ENCODE measurements around the gene CAPN1.

The CAPN1 gene

DNA sequence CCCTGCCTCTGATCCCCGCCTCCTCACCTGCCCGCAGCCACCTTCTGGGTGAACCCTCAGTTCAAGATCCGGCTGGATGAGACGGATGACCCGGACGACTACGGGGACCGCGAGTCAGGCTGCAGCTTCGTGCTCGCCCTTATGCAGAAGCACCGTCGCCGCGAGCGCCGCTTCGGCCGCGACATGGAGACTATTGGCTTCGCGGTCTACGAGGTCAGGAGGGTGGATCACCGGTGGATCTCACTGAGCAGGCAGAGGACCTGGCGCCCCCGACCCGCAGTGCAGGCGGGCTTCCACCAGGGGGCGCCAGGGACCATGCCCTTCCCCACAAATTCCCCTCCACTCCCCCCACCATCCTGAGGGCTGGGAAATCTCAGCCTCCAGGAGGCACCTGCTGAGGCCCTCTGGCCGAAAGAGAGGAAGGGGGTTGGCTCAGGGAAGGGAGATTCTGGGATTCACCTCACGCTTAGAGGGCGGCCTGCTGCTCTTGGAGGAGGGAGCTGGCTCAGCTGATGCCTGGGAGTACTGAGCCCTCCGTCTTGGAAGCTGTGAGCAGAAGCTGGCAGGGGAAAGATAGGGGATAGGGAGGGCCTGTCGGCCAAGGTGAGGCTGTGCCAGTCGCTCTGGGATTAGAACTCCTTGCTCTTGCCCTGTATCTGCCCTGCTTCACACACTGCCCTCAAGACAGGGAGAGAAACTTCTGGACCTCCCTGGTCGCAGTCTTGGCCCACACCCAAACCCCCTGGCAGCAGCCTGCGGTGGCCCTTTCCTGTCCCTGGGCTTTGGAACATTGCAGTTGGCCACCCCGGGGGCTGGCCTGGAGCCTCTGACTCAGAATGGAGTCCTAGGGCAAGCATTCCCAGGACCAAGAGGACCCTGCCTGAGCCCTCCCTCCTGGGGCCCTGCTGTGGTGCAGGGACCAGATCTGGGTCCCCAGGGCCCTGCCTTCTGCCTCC lies 23.2 kb downstream of the CAPN1 start:
- peak; percentile 29 for DNase-seq

DNA sequence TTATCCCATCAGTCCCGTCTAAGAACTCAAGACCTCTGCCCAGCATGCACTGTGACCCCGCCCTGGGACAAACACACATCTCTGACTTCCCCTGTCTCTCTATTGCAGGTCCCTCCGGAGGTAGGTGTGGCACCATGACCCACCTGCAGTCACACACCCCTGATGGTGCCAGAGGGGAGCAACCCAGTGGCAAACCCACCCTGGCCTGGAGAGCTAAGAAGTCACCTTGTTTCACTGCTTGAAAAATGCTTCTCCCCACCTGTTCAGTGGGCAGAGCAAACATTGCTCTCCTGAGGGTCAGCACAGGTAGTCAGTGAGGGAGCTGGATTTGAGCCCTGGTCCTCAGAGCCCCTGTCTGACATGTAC lies 23.9 kb downstream of the CAPN1 start:
- no peak for DNase-seq

DNA sequence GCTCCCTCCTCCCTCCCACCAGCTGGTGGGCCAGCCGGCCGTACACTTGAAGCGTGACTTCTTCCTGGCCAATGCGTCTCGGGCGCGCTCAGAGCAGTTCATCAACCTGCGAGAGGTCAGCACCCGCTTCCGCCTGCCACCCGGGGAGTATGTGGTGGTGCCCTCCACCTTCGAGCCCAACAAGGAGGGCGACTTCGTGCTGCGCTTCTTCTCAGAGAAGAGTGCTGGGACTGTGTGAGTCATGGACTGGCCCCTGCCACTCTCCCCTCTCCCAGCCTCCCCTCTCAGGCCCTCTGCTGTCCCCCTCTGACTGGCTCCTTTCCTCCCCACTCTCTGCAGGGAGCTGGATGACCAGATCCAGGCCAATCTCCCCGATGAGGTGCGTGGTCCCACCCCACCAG lies 24.7 kb downstream of the CAPN1 start:
- DNase-seq, result no peak

DNA sequence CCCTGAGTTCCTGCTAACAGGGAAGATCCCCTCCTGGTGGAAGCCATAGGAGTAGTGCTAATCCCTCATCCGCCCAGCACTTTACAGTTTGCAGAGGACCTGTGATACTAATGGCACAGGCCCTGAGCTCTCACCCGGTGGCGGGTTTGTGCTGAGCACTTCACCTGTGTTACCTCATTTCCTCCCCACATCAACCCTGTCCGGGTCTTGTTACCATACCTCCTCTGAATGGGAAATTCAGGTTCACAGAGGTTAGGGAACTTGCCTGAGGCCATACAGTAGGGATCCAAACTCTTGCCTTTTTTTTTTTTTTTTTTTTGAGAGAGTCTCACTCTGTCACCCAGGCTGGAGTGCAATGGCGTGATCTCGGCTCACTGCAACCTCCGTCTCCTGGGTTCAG lies 25.2 kb downstream of the CAPN1 start:
- DNase-seq, result no peak

DNA sequence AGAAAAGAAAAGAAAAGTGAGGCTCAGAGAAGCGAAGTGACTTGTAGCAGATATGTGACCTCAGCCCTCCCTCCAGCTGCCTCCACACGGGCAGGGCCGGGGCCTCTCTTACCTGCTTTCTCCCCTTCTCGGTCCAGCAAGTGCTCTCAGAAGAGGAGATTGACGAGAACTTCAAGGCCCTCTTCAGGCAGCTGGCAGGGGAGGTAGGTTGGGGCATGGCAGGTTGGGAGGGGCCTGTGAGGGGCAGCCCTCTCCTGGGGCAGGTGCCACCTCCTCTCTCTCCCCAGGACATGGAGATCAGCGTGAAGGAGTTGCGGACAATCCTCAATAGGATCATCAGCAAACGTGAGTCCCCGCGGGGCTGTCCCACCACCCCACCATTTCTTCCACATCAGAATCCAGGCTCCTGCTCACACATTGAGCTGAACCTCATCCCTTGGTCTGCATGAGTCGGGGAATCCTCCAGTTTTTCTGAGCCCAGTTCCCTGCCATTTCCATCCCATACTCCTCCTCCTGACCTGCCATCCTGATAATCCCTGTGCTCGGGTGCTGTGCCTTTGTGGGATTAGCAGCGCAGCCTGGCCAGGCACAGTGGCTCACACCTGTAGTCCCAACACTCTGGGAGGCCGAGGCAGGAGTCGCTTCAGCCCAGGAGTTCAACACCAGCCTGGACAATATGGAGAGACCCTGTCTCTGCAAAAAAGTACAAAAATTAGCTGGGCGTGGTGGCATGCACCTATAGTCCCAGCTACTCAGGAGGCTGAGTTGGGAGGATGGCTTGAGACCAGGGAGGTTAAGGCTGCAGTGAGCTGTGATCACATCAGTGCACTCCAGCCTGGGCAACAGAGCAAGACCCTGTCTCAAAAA lies 26.4 kb downstream of the CAPN1 start:
- DNase-seq, result no peak

DNA sequence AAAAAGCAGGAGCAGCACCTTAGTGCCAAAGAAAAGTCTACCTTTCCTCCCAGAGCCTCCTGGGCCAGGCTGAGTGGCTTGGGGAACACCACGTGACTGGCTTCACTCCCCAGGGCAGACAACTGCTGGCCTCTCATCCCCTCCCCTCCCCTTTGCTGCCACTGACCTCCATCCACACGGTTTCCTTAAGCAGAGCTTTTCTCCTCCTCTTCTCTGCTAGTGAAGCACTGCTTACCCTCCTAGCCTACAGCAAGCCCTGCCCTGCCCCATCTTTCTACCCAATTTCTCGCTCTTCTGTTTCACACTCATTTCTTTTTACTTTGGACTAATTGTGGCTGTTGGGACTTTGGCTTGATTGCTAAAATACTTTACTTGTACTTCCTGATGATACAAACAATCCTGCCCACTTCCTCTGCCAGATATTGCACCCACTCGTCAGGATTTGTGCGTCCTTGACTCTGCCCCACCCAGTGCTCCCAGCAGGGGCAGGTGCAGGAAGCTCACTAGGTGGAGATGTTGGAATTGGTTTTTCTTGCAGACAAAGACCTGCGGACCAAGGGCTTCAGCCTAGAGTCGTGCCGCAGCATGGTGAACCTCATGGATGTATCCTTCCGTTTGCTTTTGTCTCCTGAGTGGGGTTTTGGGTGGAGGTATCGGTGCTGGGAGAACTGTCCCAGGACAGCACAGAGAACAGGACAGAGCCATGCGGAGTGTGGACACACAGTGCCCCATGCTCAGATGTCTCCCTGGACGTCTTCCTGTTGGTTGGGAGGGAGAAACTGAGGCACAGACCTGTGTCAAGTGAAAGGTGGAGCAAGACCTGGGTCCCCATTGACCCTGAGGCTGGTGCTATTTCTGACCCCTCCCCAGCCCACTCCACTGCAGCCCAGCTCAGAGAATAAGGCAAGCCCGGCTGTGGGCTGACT lies 27.3 kb downstream of the CAPN1 start:
- DNase-seq, result no peak

DNA sequence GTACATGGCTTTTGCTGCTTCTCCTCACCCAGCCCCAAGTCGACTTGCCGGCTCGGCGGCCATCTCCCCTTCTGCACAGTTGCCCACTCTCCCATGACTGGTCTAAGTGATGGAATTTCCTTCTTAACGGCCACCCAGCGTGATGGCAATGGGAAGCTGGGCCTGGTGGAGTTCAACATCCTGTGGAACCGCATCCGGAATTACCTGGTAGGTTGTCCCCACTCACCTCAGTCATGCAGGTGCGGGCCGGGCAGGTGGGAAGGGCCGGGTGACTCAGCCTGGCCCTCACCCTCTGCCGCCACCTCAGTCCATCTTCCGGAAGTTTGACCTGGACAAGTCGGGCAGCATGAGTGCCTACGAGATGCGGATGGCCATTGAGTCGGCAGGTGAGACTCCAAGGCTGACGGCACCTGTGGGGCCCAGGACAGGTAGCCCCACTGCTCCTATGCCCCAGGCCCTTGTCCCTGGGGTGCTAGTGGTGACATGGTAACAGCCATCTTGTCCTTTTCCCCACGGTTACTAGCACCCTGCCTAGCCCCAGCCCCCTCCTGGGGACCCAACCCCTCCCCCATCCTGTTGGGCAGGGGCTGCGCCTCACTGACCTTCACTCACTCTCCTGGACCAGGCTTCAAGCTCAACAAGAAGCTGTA lies 28.1 kb downstream of the CAPN1 start:
- no peak for DNase-seq

DNA sequence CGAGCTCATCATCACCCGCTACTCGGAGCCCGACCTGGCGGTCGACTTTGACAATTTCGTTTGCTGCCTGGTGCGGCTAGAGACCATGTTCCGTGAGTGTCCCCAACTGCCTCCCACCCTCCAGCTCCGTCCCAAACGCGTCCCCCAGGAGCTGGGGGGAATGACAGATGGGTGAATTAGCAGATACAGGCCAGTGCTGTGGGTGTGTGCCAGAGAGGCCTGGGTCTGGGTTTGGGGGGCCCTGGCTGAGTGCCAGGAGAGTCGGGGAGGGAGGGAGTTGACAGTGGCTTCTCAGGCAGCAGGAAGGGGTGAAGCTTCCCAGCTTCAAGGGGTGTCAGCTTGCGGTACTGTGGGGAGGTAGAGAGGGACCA lies 28.6 kb downstream of the CAPN1 start:
- no peak for DNase-seq

DNA sequence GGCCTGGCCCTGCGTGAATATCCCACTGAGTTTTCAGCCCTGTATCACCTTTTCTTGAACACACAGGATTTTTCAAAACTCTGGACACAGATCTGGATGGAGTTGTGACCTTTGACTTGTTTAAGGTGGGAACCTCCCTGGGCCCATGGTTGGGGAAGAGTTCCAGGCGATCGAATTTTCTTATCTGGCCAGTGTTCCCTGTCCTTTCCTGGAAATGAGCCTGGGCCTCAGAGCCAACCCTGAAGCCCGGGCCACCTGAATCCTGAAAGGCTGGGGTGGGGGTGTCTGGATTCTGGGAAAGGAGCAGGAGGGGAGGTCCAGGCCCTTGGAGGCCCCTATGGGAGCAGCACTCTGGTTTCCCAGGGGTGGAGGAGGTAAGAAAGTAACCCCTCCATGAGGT lies 29.0 kb downstream of the CAPN1 start:
- no peak for DNase-seq

DNA sequence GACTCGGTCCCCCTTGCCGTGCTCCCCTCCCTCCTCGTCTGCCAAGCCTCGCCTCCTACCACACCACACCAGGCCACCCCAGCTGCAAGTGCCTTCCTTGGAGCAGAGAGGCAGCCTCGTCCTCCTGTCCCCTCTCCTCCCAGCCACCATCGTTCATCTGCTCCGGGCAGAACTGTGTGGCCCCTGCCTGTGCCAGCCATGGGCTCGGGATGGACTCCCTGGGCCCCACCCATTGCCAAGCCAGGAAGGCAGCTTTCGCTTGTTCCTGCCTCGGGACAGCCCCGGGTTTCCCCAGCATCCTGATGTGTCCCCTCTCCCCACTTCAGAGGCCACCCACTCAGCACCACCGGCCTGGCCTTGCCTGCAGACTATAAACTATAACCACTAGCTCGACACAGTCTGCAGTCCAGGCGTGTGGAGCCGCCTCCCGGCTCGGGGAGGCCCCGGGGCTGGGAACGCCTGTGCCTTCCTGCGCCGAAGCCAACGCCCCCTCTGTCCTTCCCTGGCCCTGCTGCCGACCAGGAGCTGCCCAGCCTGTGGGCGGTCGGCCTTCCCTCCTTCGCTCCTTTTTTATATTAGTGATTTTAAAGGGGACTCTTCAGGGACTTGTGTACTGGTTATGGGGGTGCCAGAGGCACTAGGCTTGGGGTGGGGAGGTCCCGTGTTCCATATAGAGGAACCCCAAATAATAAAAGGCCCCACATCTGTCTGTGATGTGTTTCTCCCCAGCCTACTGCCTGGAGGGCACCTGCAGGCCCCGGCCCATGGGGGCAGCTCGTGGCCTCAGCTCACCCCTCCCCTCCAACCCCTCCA lies 29.8 kb downstream of the CAPN1 start:
- no peak for DNase-seq

DNA sequence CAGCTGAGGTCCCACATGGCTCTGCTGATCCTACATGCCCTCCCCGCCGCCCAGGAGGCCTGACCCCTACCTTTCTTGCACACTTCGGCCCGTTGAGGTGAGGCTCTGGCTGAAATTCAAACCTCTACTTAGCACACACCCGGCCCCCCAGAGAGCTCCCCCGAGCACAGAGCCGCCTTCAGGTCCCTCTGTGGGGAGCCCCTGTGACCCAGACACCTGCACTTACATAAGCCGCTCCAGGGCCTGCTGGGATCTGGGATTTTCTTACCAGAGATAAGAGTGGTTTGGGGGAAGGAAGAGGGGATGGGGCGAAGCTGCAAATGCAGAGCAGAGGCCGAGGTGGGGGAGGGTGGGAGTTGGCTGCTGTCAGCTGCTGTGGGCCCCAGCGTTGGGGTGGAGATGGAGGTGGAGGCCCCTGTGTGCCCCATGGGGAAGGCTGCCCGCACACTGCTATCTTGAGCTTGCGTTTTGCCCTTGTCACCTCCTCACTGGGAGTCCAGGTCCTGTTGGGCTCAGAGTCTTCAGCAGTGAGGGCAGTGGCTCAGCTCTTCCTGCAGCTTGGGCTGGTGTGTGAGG lies 30.6 kb downstream of the CAPN1 start:
- DNase-seq, result no peak

DNA sequence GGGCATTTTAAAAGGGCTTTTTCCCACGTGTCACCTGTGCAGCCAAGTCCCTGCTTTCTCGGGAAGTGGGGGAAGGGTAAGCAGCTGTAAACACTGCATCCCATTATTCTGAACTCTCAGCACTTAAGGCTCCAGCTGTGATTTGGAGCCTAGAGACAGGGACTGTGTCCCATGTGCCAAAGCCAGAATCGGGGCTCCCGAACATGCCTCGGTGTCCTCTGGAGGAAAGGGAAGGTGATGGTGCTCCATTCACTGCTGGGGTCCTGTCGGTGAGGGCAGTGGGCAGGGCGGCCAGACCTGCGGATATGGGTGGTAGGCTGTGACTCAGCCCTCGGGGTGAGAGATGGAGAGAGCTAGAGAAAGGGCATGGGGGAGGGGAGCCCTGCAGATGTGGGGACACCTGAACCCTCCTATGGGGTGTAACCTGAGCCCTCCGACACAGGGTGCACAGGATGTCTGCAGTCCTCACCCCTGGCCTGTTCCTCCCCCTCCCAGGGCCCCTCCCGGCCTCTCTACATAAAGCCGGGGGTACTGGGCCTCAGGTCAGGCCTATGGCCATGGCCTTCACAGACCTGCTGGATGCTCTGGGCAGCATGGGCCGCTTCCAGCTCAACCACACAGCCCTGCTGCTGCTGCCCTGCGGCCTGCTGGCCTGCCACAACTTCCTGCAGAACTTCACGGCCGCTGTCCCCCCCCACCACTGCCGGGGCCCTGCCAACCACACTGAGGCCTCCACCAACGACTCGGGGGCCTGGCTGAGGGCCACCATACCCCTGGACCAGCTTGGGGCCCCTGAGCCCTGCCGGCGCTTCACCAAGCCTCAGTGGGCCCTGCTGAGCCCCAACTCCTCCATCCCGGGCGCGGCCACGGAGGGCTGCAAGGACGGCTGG lies 31.8 kb downstream of the CAPN1 start:
- DNase-seq, result no peak

DNA sequence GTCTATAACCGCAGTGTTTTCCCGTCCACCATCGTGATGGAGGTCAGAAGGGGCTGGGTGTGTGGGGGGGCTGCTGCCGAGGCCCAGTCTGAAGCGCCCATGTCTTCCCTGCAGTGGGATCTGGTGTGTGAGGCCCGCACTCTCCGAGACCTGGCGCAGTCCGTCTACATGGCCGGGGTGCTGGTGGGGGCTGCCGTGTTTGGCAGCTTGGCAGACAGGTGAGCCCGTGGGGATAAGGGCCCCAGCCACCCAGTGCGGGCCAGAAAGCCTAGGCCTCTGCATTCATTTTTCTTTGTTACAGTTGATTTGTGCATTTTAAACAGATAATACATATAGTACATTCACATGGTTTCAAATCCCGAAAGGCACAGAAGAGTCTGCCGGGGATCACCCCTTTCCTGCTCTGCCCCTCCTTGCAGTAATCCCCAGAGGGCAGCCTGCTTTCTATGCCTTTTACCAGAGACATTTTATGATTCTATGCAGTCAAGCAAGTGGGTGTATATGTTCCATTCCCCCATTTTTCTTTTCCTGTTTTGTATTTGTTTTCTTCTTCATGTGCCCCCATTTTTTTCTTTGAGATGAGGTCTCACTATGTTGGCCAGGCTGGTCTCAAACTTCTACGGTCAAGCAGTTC lies 32.6 kb downstream of the CAPN1 start:
- DNase-seq, result no peak

DNA sequence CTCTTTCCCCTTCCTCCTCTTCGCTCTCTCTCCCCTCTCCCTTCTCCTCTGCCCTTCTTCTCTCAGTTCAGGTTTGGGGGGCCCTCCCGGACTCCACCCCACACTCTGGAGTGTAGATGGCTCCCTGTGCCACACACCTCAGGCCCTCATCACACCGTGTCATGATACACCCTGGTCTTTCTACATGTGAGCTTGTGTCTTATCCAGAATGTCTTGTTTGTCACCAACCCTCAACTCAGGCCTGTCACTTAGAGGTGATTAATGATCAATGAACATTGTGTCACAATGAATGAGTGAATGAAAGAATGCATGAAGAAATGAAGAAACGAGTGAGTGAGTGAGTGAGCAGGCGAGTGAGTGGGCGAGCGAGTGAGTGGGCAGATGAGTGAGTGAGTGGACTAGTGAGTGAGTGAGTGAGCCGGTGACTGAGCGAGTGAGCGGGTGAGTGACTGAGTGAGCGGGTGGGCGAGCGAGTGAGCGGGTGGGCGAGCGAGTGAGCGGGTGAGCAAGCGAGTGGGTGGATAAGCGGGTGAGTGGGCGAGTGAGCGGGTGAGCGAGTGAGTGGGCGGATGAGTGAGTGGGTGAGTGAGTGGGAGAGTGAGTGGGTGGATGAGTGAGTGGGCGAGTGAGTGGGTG lies 33.8 kb downstream of the CAPN1 start:
- no peak for DNase-seq

DNA sequence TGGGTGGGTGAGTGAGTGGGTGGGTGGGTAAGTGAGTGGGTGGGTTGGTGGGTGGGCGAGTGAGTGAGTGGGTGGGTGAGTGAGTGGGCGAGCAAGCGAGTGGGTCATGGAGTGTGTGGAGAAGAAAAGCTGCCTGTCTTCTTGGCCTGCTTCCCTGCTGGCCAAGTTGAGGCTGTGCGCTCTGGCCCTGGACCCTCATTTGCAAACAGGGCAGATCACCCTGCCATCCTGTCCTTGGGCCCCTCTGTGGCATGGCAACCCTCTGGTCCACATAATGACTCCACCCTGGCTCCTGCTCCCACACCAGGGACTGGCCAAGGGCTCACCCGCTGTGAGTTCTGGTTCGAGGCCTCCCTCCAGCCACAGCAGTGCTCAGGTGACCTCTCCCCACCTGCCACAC lies 35.1 kb downstream of the CAPN1 start:
- DNase-seq, result no peak

DNA sequence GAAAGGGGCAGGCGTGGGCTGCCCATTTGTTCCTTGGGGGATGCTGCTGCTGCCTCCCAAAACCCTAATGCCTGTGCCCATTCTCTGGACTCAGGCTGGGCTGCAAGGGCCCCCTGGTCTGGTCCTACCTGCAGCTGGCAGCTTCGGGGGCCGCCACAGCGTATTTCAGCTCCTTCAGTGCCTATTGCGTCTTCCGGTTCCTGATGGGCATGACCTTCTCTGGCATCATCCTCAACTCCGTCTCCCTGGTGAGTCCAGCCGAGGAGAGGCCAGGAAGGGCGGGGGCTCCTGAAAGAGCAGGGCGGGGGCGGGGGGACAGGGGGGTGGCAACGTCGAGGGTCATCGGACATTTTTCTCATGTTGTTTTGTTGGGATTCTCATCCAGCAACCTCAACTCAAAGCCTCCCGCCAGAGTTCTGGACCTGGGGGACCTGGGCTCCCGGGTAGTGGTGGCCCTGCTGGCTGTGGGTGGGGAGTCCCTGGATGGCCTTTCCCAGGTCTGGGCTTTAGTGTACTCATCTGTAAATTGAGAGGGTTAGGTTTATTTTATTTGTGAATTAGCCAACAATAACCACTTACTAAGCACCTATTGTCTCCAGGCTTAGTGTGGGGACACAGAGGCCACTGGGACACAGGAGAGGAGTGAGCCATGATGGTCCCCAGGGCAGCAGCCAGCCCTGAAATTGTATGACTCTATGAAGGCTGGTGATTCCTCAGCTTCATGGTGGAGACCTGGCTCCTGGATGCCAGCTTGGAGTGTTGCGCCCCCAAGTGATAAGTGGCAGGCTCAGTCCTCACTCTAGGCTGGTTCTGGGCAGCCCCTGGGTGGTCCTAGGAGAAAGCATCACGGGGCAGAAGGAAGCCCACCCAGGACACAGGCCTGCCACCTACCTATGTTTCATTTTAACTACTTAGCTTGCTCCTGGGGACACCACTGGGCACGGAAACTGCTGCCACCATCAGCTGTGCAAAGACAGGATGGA lies 36.0 kb downstream of the CAPN1 start:
- no peak for DNase-seq

DNA sequence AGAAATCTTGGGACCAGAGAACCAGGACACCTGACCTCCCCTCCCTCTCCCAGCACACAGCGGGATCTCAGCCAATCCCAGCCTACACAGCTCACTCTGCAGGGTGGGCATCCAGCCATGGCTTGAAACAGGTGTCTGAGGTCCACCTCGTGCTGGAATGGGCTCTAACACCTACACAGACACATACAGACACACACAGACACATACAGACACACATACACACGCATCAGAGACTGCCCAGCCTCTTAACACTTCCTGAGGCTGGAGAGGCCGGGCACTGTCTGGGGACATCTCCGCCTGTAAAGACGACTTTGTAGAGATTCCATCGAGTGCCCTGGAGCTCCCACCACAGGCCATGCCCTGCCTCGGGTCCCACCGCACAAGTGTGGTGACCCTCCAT lies 36.7 kb downstream of the CAPN1 start:
- DNase-seq, result no peak

DNA sequence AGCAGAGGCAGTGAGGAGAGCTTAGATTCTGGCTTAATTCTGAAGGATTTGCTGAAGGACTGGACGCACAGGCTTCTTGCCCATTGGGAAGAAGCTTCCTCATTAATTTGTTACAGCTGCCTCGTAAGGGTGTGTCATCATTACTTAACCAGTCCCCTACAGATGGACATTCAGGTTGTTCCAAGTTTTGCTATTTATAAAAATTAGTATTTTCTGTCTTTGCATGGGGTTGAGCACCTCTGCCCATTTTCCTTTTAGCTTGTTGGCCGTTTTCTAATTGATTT lies 38.1 kb downstream of the CAPN1 start:
- DNase-seq, result no peak
